Measurements from ENCODE around the gene ABCG8.

The ABCG8 gene

GRCh38 chr2:43800894-43801293, 37.9 kb upstream of the ABCG8 start:
- no peak overlapping the region for H3K27ac ChIP-seq (ENCODE audit: low read length)
- no peaks in the 10 kb centered on the region for H3K9me3 ChIP-seq (ENCODE audit: insufficient read depth, low read length, severe bottlenecking)
- H3K4me1 ChIP-seq (ENCODE audit: insufficient read depth, low read length): no peaks in the 10 kb centered on the region
- H4K20me1 ChIP-seq (ENCODE audit: insufficient read depth, low read length): no peaks in the 10 kb centered on the region
- H3K36me3 ChIP-seq (ENCODE audit: insufficient read depth, low read length): no peaks in the 10 kb centered on the region
- H2AFZ ChIP-seq (ENCODE audit: low read depth, low read length): no peak overlapping the region
- TF ChIP-seq, protein P1, sequence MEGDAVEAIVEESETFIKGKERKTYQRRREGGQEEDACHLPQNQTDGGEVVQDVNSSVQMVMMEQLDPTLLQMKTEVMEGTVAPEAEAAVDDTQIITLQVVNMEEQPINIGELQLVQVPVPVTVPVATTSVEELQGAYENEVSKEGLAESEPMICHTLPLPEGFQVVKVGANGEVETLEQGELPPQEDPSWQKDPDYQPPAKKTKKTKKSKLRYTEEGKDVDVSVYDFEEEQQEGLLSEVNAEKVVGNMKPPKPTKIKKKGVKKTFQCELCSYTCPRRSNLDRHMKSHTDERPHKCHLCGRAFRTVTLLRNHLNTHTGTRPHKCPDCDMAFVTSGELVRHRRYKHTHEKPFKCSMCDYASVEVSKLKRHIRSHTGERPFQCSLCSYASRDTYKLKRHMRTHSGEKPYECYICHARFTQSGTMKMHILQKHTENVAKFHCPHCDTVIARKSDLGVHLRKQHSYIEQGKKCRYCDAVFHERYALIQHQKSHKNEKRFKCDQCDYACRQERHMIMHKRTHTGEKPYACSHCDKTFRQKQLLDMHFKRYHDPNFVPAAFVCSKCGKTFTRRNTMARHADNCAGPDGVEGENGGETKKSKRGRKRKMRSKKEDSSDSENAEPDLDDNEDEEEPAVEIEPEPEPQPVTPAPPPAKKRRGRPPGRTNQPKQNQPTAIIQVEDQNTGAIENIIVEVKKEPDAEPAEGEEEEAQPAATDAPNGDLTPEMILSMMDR (IDR thresholded peaks at IDR 0.05; ENCODE audit: borderline replicate concordance, extremely low read depth, low read length, poor library complexity, severe bottlenecking): no peak
- TF ChIP-seq EZH2 (IDR thresholded peaks at IDR 0.05; ENCODE audit: borderline replicate concordance, low read depth, low read length, severe bottlenecking): no peak
- DNase-seq (no peak), ATAC-seq (ENCODE audit: insufficient read depth, low read depth) (no peak)
- no peaks in the 10 kb centered on the region for H3K79me2 ChIP-seq (ENCODE audit: insufficient read depth, low read length)
- H3K4me2 ChIP-seq (ENCODE audit: insufficient read depth, low read length): no peak overlapping the region
- no peak overlapping the region for H3K9ac ChIP-seq (ENCODE audit: low read depth, low read length)
- H3K4me3 ChIP-seq (ENCODE audit: low read depth in 1 of 2, low read length in 2 of 2): no peak overlapping the region
- no peaks in the 10 kb centered on the region for H3K27me3 ChIP-seq (ENCODE audit: insufficient read depth, low read length, poor library complexity)

GRCh38 chr2:43802135-43802534, 36.6 kb upstream of the ABCG8 start:
- H3K4me1 ChIP-seq (ENCODE audit: insufficient read depth, low read length): no peaks in the 10 kb centered on the region
- no peaks in the 10 kb centered on the region for H4K20me1 ChIP-seq (ENCODE audit: insufficient read depth, low read length)
- H2AFZ ChIP-seq (ENCODE audit: low read depth, low read length): no peak overlapping the region
- no peak overlapping the region for H3K9ac ChIP-seq (ENCODE audit: low read depth, low read length)
- H3K27me3 ChIP-seq (ENCODE audit: insufficient read depth, low read length, poor library complexity): no peaks in the 10 kb centered on the region
- no peaks in the 10 kb centered on the region for H3K79me2 ChIP-seq (ENCODE audit: insufficient read depth, low read length)
- H3K36me3 ChIP-seq (ENCODE audit: insufficient read depth, low read length): no peaks in the 10 kb centered on the region
- no peak for DNase-seq
- no peak overlapping the region for H3K4me3 ChIP-seq (ENCODE audit: low read depth in 1 of 2, low read length in 2 of 2)
- H3K9me3 ChIP-seq (ENCODE audit: insufficient read depth, low read length, severe bottlenecking): no peaks in the 10 kb centered on the region
- no peak overlapping the region for H3K4me2 ChIP-seq (ENCODE audit: insufficient read depth, low read length)
- H3K27ac ChIP-seq (ENCODE audit: low read length): no peak overlapping the region
- TF ChIP-seq, protein P1 (IDR thresholded peaks at IDR 0.05; ENCODE audit: borderline replicate concordance, extremely low read depth, low read length, poor library complexity, severe bottlenecking): no peak
- TF ChIP-seq EZH2 (IDR thresholded peaks at IDR 0.05; ENCODE audit: borderline replicate concordance, low read depth, low read length, severe bottlenecking): no peak
- ATAC-seq (ENCODE audit: insufficient read depth, low read depth): no peak

GRCh38 chr2:43803113-43803512, 35.7 kb upstream of the ABCG8 start:
- no peak for DNase-seq
- Histone ChIP-seq H4K20me1 (ENCODE audit: insufficient read depth, low read length) (no peaks in the 10 kb centered on the region), H3K4me1 (ENCODE audit: insufficient read depth, low read length) (no peaks in the 10 kb centered on the region), H3K9me3 (ENCODE audit: insufficient read depth, low read length, severe bottlenecking) (no peaks in the 10 kb centered on the region), H3K4me3 (ENCODE audit: low read depth in 1 of 2, low read length in 2 of 2) (no peak overlapping the region), H3K27ac (ENCODE audit: low read length) (no peak overlapping the region), H3K36me3 (ENCODE audit: insufficient read depth, low read length) (no peaks in the 10 kb centered on the region), H3K9ac (ENCODE audit: low read depth, low read length) (no peak overlapping the region), H3K27me3 (ENCODE audit: insufficient read depth, low read length, poor library complexity) (no peaks in the 10 kb centered on the region), H2AFZ (ENCODE audit: low read depth, low read length) (no peak overlapping the region), H3K79me2 (ENCODE audit: insufficient read depth, low read length) (no peaks in the 10 kb centered on the region), H3K4me2 (ENCODE audit: insufficient read depth, low read length) (no peak overlapping the region)
- TF ChIP-seq EZH2 (IDR thresholded peaks at IDR 0.05; ENCODE audit: borderline replicate concordance, low read depth, low read length, severe bottlenecking): no peak
- TF ChIP-seq, protein P1 (IDR thresholded peaks at IDR 0.05; ENCODE audit: borderline replicate concordance, extremely low read depth, low read length, poor library complexity, severe bottlenecking): no peak
- no peak for ATAC-seq (ENCODE audit: insufficient read depth, low read depth)

GRCh38 chr2:43806719-43807031, 32.1 kb upstream of the ABCG8 start:
- Histone ChIP-seq H3K9me3 (ENCODE audit: insufficient read depth, low read length, severe bottlenecking) (no peaks in the 10 kb centered on the region), H3K4me3 (ENCODE audit: low read depth in 1 of 2, low read length in 2 of 2) (no peak overlapping the region), H3K27ac (ENCODE audit: low read length) (no peak overlapping the region), H3K4me2 (ENCODE audit: insufficient read depth, low read length) (no peak overlapping the region), H3K4me1 (ENCODE audit: insufficient read depth, low read length) (no peaks in the 10 kb centered on the region), H3K79me2 (ENCODE audit: insufficient read depth, low read length) (no peaks in the 10 kb centered on the region), H3K9ac (ENCODE audit: low read depth, low read length) (no peak overlapping the region), H2AFZ (ENCODE audit: low read depth, low read length) (no peak overlapping the region), H4K20me1 (ENCODE audit: insufficient read depth, low read length) (no peaks in the 10 kb centered on the region), H3K36me3 (ENCODE audit: insufficient read depth, low read length) (no peaks in the 10 kb centered on the region), H3K27me3 (ENCODE audit: insufficient read depth, low read length, poor library complexity) (no peaks in the 10 kb centered on the region)
- DNase-seq (no peak), ATAC-seq (ENCODE audit: insufficient read depth, low read depth) (no peak)
- TF ChIP-seq, protein P1 (IDR thresholded peaks at IDR 0.05; ENCODE audit: borderline replicate concordance, extremely low read depth, low read length, poor library complexity, severe bottlenecking): no peak
- TF ChIP-seq EZH2 (IDR thresholded peaks at IDR 0.05; ENCODE audit: borderline replicate concordance, low read depth, low read length, severe bottlenecking): no peak

All from DND-41 (cell line).